H9 (cell line): ENCODE results near the gene P2RX7. TPM values are rescaled to one million over a fixed set of nuclear protein-coding genes. Genes with fewer than 3 reads are reported as not detected.

ENCODE experiments used
- DNase-seq: peaks from one replicate; pipeline ENCODE4 v3.0.0-alpha.2; 2017
- H2AFZ ChIP-seq: one replicate; pipeline ENCODE4 v1.6.1; 2013; ENCODE audit warnings: mild to moderate bottlenecking, low read length, control low read depth, moderate library complexity
- H2AK5ac ChIP-seq: 2 replicates; pipeline ENCODE4 v1.6.1; 2013; ENCODE audit warnings: low read length, control low read depth, mixed read lengths; ENCODE audit not compliant: insufficient read length
- H2BK120ac ChIP-seq: one replicate; pipeline ENCODE4 v1.6.1; 2013; ENCODE audit warnings: low read depth, mild to moderate bottlenecking, low read length, control low read depth, inconsistent platforms; ENCODE audit not compliant: poor library complexity, severe bottlenecking
- H2BK12ac ChIP-seq: 2 replicates; pipeline ENCODE4 v1.6.1; 2013; ENCODE audit warnings: low read length, control low read depth, mixed read lengths, low read depth; ENCODE audit not compliant: insufficient read length
- H2BK15ac ChIP-seq: 2 replicates; pipeline ENCODE4 v1.6.1; 2013; ENCODE audit warnings: low read depth, low read length, control low read depth
- H2BK20ac ChIP-seq: one replicate; pipeline ENCODE4 v1.6.1; 2013; ENCODE audit warnings: low read depth, mild to moderate bottlenecking, low read length, control low read depth, inconsistent platforms; ENCODE audit not compliant: poor library complexity, severe bottlenecking
- H2BK5ac ChIP-seq: 2 replicates; pipeline ENCODE4 v1.6.1; 2013; ENCODE audit warnings: low read length, control low read depth, mixed read lengths; ENCODE audit not compliant: insufficient read length
- H3K14ac ChIP-seq: 2 replicates; pipeline ENCODE4 v1.6.1; 2013; ENCODE audit warnings: low read length, control low read depth; ENCODE audit not compliant: insufficient read depth
- H3K18ac ChIP-seq: 2 replicates; pipeline ENCODE4 v1.6.1; 2013; ENCODE audit warnings: low read depth, mild to moderate bottlenecking, mixed read lengths, low read length, control low read depth; ENCODE audit not compliant: insufficient read length
- H3K23ac ChIP-seq: 2 replicates; pipeline ENCODE4 v1.6.1; 2013; ENCODE audit warnings: low read length, control low read depth, mixed read lengths, low read depth; ENCODE audit not compliant: insufficient read length
- H3K23me2 ChIP-seq: 2 replicates; pipeline ENCODE4 v1.6.1; 2013; ENCODE audit warnings: low read depth, mild to moderate bottlenecking, mixed read lengths, low read length, control low read depth; ENCODE audit not compliant: insufficient read length, poor library complexity, severe bottlenecking
- H3K27ac ChIP-seq: 2 replicates; pipeline ENCODE4 v1.5.1; 2013; ENCODE audit warnings: low read length, control low read depth, mixed read lengths, low read depth; ENCODE audit not compliant: insufficient read length
- H3K27me3 ChIP-seq: 2 replicates; pipeline ENCODE4 v1.6.1; 2013; ENCODE audit warnings: low read length, control low read depth, inconsistent platforms; ENCODE audit not compliant: insufficient read depth
- H3K4ac ChIP-seq: 2 replicates; pipeline ENCODE4 v1.6.1; 2013; ENCODE audit warnings: low read depth, mild to moderate bottlenecking, control low read depth, inconsistent platforms, low read length, moderate library complexity
- H3K4me1 ChIP-seq: 2 replicates; pipeline ENCODE4 v1.6.1; 2013; ENCODE audit warnings: low read length, control low read depth, inconsistent platforms; ENCODE audit not compliant: insufficient read depth
- H3K4me2 ChIP-seq: 2 replicates; pipeline ENCODE4 v1.6.1; 2013; ENCODE audit warnings: low read length, control low read depth, mixed read lengths; ENCODE audit not compliant: insufficient read length, insufficient read depth
- H3K56ac ChIP-seq: 2 replicates; pipeline ENCODE4 v1.6.1; 2013; ENCODE audit warnings: low read depth, mild to moderate bottlenecking, mixed read lengths, low read length, control low read depth; ENCODE audit not compliant: insufficient read length
- H3K79me1 ChIP-seq: 2 replicates; pipeline ENCODE4 v1.6.1; 2013; ENCODE audit warnings: low read depth, mild to moderate bottlenecking, moderate library complexity, low read length, control low read depth, inconsistent platforms; ENCODE audit not compliant: insufficient read depth, poor library complexity, severe bottlenecking
- H3K79me2 ChIP-seq: 2 replicates; pipeline ENCODE4 v1.6.1; 2013; ENCODE audit warnings: low read length, control low read depth, inconsistent platforms; ENCODE audit not compliant: insufficient read depth
- H3K9ac ChIP-seq: 2 replicates; pipeline ENCODE4 v1.6.1; 2013; ENCODE audit warnings: low read length, control low read depth, mixed read lengths; ENCODE audit not compliant: insufficient read length; ENCODE audit errors: extremely low read depth
- H3K9me3 ChIP-seq: one replicate; pipeline ENCODE4 v1.6.1; 2013; ENCODE audit warnings: low read depth, low read length, inconsistent platforms; ENCODE audit not compliant: control insufficient read depth
- H3T11ph ChIP-seq: one replicate; pipeline ENCODE4 v1.6.1; 2013; ENCODE audit warnings: mild to moderate bottlenecking, low read length, control low read depth, inconsistent platforms
- H4K20me1 ChIP-seq: one replicate; pipeline ENCODE4 v1.6.1; 2013; ENCODE audit not compliant: control insufficient read depth, insufficient read length, insufficient read depth
- H4K5ac ChIP-seq: 2 replicates; pipeline ENCODE4 v1.6.1; 2013; ENCODE audit warnings: low read depth, mild to moderate bottlenecking, mixed read lengths, low read length, control low read depth; ENCODE audit not compliant: insufficient read length
- H4K8ac ChIP-seq: replicated peaks from 2 replicates; pipeline ENCODE4 v1.6.1; 2013; ENCODE audit warnings: low read length, control low read depth, mixed read lengths, low read depth; ENCODE audit not compliant: insufficient read length
- H4K91ac ChIP-seq: 2 replicates; pipeline ENCODE4 v1.6.1; 2013; ENCODE audit warnings: low read depth, mild to moderate bottlenecking, moderate library complexity, mixed read lengths, low read length, control low read depth; ENCODE audit not compliant: insufficient read length
- H3K27ac Mint-ChIP-seq, 3 experiments: 2 replicates in 2 of 3; 3 replicates in 1 of 3; pipeline ENCODE4 v1.8.0; 2020 to 2021; ENCODE audit warnings: mixed read lengths in 3 of 3, mild to moderate bottlenecking in 1 of 3, moderate library complexity in 1 of 3
- H3K27me3 Mint-ChIP-seq: 2 replicates; pipeline ENCODE4 v1.8.0; 2021; ENCODE audit warnings: low read depth, mild to moderate bottlenecking, moderate library complexity, mixed read lengths
- H3K36me3 Mint-ChIP-seq, 3 experiments: 2 replicates in 2 of 3; 3 replicates in 1 of 3; pipeline ENCODE4 v1.8.0; 2020 to 2021; ENCODE audit warnings: low read depth in 3 of 3, mixed read lengths in 3 of 3; ENCODE audit not compliant: insufficient read depth in 1 of 3
- H3K4me1 Mint-ChIP-seq, 2 experiments: 2 replicates each; pipeline ENCODE4 v1.8.0; 2020; ENCODE audit warnings: mixed read lengths in 2 of 2
- H3K4me3 Mint-ChIP-seq, 2 experiments: 2 replicates in 1 of 2; 3 replicates in 1 of 2; pipeline ENCODE4 v1.8.0; 2020 to 2021; ENCODE audit warnings: mild to moderate bottlenecking in 2 of 2, mixed read lengths in 2 of 2, moderate library complexity in 1 of 2
- H3K9me3 Mint-ChIP-seq, 2 experiments: 2 replicates in 1 of 2; 3 replicates in 1 of 2; pipeline ENCODE4 v1.8.0; 2020; ENCODE audit warnings: mild to moderate bottlenecking in 2 of 2, mixed read lengths in 2 of 2, moderate library complexity in 1 of 2
- WGBS: extraction: QIAGEN DNeasy Blood & Tissue Kit; methylation state at CpG from one replicate; pipeline ENCODE4 v1.1.7; 2013; ENCODE audit warnings: missing lambda C conversion rate, low lambda C conversion rate, mixed read lengths; ENCODE audit not compliant: insufficient read length; ENCODE audit errors: extremely low coverage; 5-methylcytosine and 5-hydroxymethylcytosine counted together
- total RNA-seq: library from RNA; stranded (reverse); gene quantifications from 2 replicates; pipeline ENCODE4 v1.2.1, GENCODE V29; 2021
- TF ChIP-seq, protein P1 (sequence below): fragments of 200-600 bp; sonication (generic); conservative IDR thresholded peaks from 3 replicates; pipeline ENCODE4 v1.8.0; 2021; ENCODE audit warnings: antibody characterized with exemption, mild to moderate bottlenecking

P2RX7 gene
- total RNA-seq, 1 experiment from 2014 or later = 0.09 TPM

- Histone ChIP-seq H3K23me2 (no peaks in the 10 kb centered on the region), H2BK120ac (no peak overlapping the region), H3K4me2 (no peak overlapping the region), H4K20me1 (no peaks in the 10 kb centered on the region), H3K4me1 (no peaks in the 10 kb centered on the region), H4K91ac (no peak overlapping the region), H2BK12ac (no peak overlapping the region), H2AFZ (no peak overlapping the region), H4K5ac (no peak overlapping the region), H3K18ac (no peak overlapping the region), H4K8ac (no peak overlapping the region), H3K56ac (no peak overlapping the region), H3K27ac (no peak overlapping the region), H2BK20ac (no peak overlapping the region), H3K23ac (no peak overlapping the region), H2BK5ac (no peak overlapping the region), H3K14ac (no peak overlapping the region), H3K27me3 (no peaks in the 10 kb centered on the region), H2AK5ac (no peak overlapping the region), H3K79me2 (no peaks in the 10 kb centered on the region), H3K9me3 (no peaks in the 10 kb centered on the region), H3K9ac (no peak overlapping the region), H3T11ph (no peak overlapping the region), H2BK15ac (no peak overlapping the region), H3K4ac (no peak overlapping the region), H3K79me1 (no peaks in the 10 kb centered on the region)
- no peak overlapping the region for H3K4me3 Mint-ChIP-seq
- no CpG with 5 or more reads among the region's 2 CpGs for WGBS
- no peak overlapping the region for H3K27ac Mint-ChIP-seq
- no peaks in the 10 kb centered on the region; the same call in 1 of the 2 replicates for H3K27me3 Mint-ChIP-seq
- H3K4me1 Mint-ChIP-seq = peaks cover 3 to 7% of the 10 kb centered on the region in 2 experiments; a peak in 2 of 4 replicates
- TF ChIP-seq, protein P1, sequence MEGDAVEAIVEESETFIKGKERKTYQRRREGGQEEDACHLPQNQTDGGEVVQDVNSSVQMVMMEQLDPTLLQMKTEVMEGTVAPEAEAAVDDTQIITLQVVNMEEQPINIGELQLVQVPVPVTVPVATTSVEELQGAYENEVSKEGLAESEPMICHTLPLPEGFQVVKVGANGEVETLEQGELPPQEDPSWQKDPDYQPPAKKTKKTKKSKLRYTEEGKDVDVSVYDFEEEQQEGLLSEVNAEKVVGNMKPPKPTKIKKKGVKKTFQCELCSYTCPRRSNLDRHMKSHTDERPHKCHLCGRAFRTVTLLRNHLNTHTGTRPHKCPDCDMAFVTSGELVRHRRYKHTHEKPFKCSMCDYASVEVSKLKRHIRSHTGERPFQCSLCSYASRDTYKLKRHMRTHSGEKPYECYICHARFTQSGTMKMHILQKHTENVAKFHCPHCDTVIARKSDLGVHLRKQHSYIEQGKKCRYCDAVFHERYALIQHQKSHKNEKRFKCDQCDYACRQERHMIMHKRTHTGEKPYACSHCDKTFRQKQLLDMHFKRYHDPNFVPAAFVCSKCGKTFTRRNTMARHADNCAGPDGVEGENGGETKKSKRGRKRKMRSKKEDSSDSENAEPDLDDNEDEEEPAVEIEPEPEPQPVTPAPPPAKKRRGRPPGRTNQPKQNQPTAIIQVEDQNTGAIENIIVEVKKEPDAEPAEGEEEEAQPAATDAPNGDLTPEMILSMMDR = no peak
- H3K9me3 Mint-ChIP-seq = no peaks in the 10 kb centered on the region
- no peaks in the 10 kb centered on the region for H3K36me3 Mint-ChIP-seq
- DNase-seq = no peak
These were observed 57.9 kb downstream of the P2RX7 start for GRCh38 chr12:121190523-121191031.
